OCI-LY7 (cell line): Measurements from ENCODE around the gene LTO1. TPM values are rescaled to one million over a fixed set of nuclear protein-coding genes. Genes with fewer than 3 reads are reported as not detected.

ENCODE experiments used
- BruUV-seq: library from RNA; stranded (reverse); fragments of 400-500 nt; replicated peaks from 2 replicates; lab custom pipeline; 2021; lab: Mats Ljungman, UMichigan
- CTCF ChIA-PET: fragments of 300-600 bp; sonication (Branson Sonifier 250); formaldehyde crosslinking; loops from one replicate; lab custom pipeline; 2022; ENCODE audit warnings: antibody characterized with exemption; ENCODE audit not compliant: unreplicated experiment; lab: Charles Lee
- POLR2A ChIA-PET: fragments of 300-600 bp; sonication (Branson Sonifier 250); formaldehyde crosslinking; loops from one replicate; lab custom pipeline; 2022; ENCODE audit warnings: antibody characterized with exemption; lab: Charles Lee
- DNase-seq: peaks from one replicate; pipeline ENCODE4 v3.0.0-alpha.2; 2015; ENCODE audit warnings: low spot score
- H2AFZ ChIP-seq: fragments of 200-600 bp; sonication (generic), shearing (Covaris generic); 2 replicates; pipeline ENCODE4 v1.6.1; 2014; ENCODE audit warnings: mild to moderate bottlenecking, antibody characterized with exemption, low read length, moderate library complexity
- H3K27ac ChIP-seq: fragments of 200-600 bp; sonication (generic); 2 replicates; pipeline ENCODE4 v1.5.1; 2014; ENCODE audit warnings: mixed run types, low read depth, mild to moderate bottlenecking, moderate library complexity, low read length, inconsistent platforms; ENCODE audit not compliant: poor library complexity, severe bottlenecking
- H3K36me3 ChIP-seq: fragments of 200-600 bp; sonication (generic); 2 replicates; pipeline ENCODE4 v1.6.1; 2014; ENCODE audit warnings: mild to moderate bottlenecking, antibody characterized with exemption, low read length, moderate library complexity, mixed read lengths; ENCODE audit not compliant: insufficient read depth
- H3K4me1 ChIP-seq: fragments of 200-600 bp; sonication (generic); 2 replicates; pipeline ENCODE4 v1.5.1; 2014; ENCODE audit warnings: mild to moderate bottlenecking, low read length; ENCODE audit not compliant: insufficient read depth, poor library complexity, severe bottlenecking
- H3K4me2 ChIP-seq: fragments of 200-600 bp; sonication (generic); 2 replicates; pipeline ENCODE4 v1.6.1; 2014; ENCODE audit warnings: mild to moderate bottlenecking, low read length
- H3K4me3 ChIP-seq: fragments of 200-600 bp; sonication (generic); 2 replicates; pipeline ENCODE4 v1.5.1; 2014; ENCODE audit warnings: mild to moderate bottlenecking, low read depth, low read length; ENCODE audit not compliant: poor library complexity, severe bottlenecking
- H3K79me2 ChIP-seq: fragments of 200-600 bp; sonication (generic); 2 replicates; pipeline ENCODE4 v1.6.1; 2016; ENCODE audit warnings: low read depth, mild to moderate bottlenecking, low read length, moderate library complexity, mixed read lengths; ENCODE audit not compliant: insufficient read depth
- H3K9me2 ChIP-seq: fragments of 200-600 bp; sonication (generic); 2 replicates; pipeline ENCODE4 v1.6.1; 2016; ENCODE audit warnings: mild to moderate bottlenecking, low read length, mixed read lengths; ENCODE audit not compliant: insufficient read depth
- H3K9me3 ChIP-seq: fragments of 200-600 bp; sonication (generic); 2 replicates; pipeline ENCODE4 v1.6.1; 2014; ENCODE audit warnings: mild to moderate bottlenecking, mixed run types, low read length, mixed read lengths
- H4K20me1 ChIP-seq: fragments of 200-600 bp; sonication (generic); 2 replicates; pipeline ENCODE4 v1.6.1; 2014; ENCODE audit warnings: mild to moderate bottlenecking, antibody characterized with exemption, low read length, moderate library complexity, mixed read lengths; ENCODE audit not compliant: insufficient read depth
- CTCF ChIP-seq: fragments of 200-600 bp; sonication (generic); conservative IDR thresholded peaks from 2 replicates; pipeline ENCODE4 v1.5.1; 2014; ENCODE audit warnings: mild to moderate bottlenecking, antibody characterized with exemption, low read length, moderate library complexity, mixed read lengths
- EZH2phosphoT487 ChIP-seq: fragments of 200-600 bp; sonication (generic); IDR thresholded peaks from 2 replicates; pipeline ENCODE4 v1.6.1; 2018; ENCODE audit warnings: low read depth, borderline replicate concordance, mild to moderate bottlenecking, mixed run types, antibody characterized with exemption, low read length, moderate library complexity, mixed read lengths
- intact Hi-C: fragments of 100-400 bp; cut with micrococcal nuclease; formaldehyde crosslinking; loops from one replicate; pipeline ENCODE4 v1.10.0; 2022; ENCODE audit not compliant: unreplicated experiment
- total RNA-seq, 2 experiments: library from RNA; depleted of rRNA in 1 of 2; stranded (reverse); fragments of >200 nt in 1 of 2; shearing (Covaris generic) in 1 of 2; gene quantifications; 2 replicates each; pipeline ENCODE4 v1.2.3, GENCODE V29; 2014 to 2022

The LTO1 gene
- total RNA-seq, 2 experiments from 2014 or later = 28.8 to 35.9 TPM

GRCh38 chr11:69641681-69642548, 33.2 kb downstream of the LTO1 start:
- no peaks in the 10 kb centered on the region for H4K20me1 ChIP-seq
- intact Hi-C loops = no loop called here
- ChIA-PET POLR2A (interaction anchor here (0.6 kb wide), 1 partner anchor 541 kb away, joined by 3 read pairs; no protein-coding TSS in a partner anchor), CTCF (no interaction called here)
- H3K79me2 ChIP-seq = no peaks in the 10 kb centered on the region
- no peak overlapping the region for H3K27ac ChIP-seq
- BruUV-seq = no TSS peak
- no peaks in the 10 kb centered on the region for H3K4me1 ChIP-seq
- DNase-seq = no peak
- H3K4me3 ChIP-seq = peak overlapping the region; percentile 69
- H3K9me3 ChIP-seq = no peaks in the 10 kb centered on the region
- no peak overlapping the region for H2AFZ ChIP-seq
- H3K36me3 ChIP-seq = no peaks in the 10 kb centered on the region
- TF ChIP-seq CTCF (no peak), EZH2phosphoT487 (no peak)
- H3K4me2 ChIP-seq = peak overlapping the region; percentile 92
- H3K9me2 ChIP-seq = no peaks in the 10 kb centered on the region

- TF ChIP-seq CTCF = no peak
- no peak; the same call in 1 of the 2 replicates for TF ChIP-seq EZH2phosphoT487
- POLR2A ChIA-PET = interaction anchor here (0.6 kb wide), 1 partner anchor 540 kb away, joined by 3 read pairs; no protein-coding TSS in a partner anchor
- intact Hi-C loops = no loop called here
- Histone ChIP-seq H3K4me2 (no peak within 1 kb of the TSS), H3K36me3 (no peaks in the 10 kb centered on the region), H3K9me2 (no peaks in the 10 kb centered on the region), H3K27ac (no peak within 1 kb of the TSS), H3K4me1 (no peaks in the 10 kb centered on the region), H2AFZ (no peak within 1 kb of the TSS), H3K79me2 (no peaks in the 10 kb centered on the region), H3K9me3 (no peaks in the 10 kb centered on the region), H4K20me1 (no peaks in the 10 kb centered on the region), H3K4me3 (no peak within 1 kb of the TSS)
- peak; percentile 13 for DNase-seq
- no TSS peak for BruUV-seq
- CTCF ChIA-PET = no interaction called here
These were observed 34.1 kb downstream of the LTO1 start, which contains the start of gene CCND1 for GRCh38 chr11:69640995-69641581. Gene CCND1, plus strand, starts transcription at chr11:69641156. Its CDS starts 158 bp downstream, at chr11:69641314.
